GM12864 (cell line): ENCODE results near the gene NIFK.
A peak's percentile ranks its signal among the peaks of the same experiment; 100 is the strongest.
"Not testable (repeated sequence)": the region's sequence is repeated elsewhere in the genome, so short reads cannot be mapped to it uniquely, and the experiment has no call there.

ENCODE experiments used
- DNase-seq: peaks from one replicate; pipeline ENCODE4 v3.0.0-alpha.2; 2011; ENCODE audit warnings: low read depth
- H3K4me3 ChIP-seq: 2 replicates; pipeline ENCODE4 v1.5.1; 2011; ENCODE audit warnings: mild to moderate bottlenecking, low read depth, low read length, control low read depth
- TF ChIP-seq, protein P1 (sequence below): IDR thresholded peaks from 2 replicates; pipeline ENCODE4 v1.5.1; 2011; ENCODE audit warnings: low read depth, mild to moderate bottlenecking, moderate library complexity, low read length, control low read depth, inconsistent platforms; ENCODE audit errors: missing control alignments

The NIFK gene

DNA sequence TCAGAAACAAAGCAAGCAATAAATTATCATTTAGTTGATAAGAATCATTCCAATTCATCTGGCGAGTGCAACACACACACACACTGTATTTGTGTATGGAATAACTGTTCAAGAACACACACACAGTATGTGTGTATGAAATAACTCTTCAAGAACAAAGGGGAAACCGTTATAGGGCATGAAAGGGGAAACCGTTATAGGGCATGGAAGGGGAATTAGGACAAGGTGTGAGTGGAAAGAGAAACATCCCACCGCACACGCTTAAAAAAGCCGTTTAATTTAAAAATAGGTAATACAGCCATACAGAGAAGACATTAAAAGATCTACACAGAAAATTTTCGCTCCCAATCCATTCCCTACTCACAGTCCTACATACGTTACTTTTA lies 18.2 kb upstream of the NIFK start:
- peak overlapping the region; percentile 99 for H3K4me3 ChIP-seq
- DNase-seq: no peak

GRCh38 chr2:121748202-121748601 lies 11.5 kb upstream of the NIFK start:
- H3K4me3 ChIP-seq: no peak overlapping the region
- TF ChIP-seq, protein P1, sequence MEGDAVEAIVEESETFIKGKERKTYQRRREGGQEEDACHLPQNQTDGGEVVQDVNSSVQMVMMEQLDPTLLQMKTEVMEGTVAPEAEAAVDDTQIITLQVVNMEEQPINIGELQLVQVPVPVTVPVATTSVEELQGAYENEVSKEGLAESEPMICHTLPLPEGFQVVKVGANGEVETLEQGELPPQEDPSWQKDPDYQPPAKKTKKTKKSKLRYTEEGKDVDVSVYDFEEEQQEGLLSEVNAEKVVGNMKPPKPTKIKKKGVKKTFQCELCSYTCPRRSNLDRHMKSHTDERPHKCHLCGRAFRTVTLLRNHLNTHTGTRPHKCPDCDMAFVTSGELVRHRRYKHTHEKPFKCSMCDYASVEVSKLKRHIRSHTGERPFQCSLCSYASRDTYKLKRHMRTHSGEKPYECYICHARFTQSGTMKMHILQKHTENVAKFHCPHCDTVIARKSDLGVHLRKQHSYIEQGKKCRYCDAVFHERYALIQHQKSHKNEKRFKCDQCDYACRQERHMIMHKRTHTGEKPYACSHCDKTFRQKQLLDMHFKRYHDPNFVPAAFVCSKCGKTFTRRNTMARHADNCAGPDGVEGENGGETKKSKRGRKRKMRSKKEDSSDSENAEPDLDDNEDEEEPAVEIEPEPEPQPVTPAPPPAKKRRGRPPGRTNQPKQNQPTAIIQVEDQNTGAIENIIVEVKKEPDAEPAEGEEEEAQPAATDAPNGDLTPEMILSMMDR: peak; percentile 41
- no peak for DNase-seq

More for the DNA sequence above, 18.2 kb upstream of the NIFK start:
- TF ChIP-seq, protein P1: no peak

DNA sequence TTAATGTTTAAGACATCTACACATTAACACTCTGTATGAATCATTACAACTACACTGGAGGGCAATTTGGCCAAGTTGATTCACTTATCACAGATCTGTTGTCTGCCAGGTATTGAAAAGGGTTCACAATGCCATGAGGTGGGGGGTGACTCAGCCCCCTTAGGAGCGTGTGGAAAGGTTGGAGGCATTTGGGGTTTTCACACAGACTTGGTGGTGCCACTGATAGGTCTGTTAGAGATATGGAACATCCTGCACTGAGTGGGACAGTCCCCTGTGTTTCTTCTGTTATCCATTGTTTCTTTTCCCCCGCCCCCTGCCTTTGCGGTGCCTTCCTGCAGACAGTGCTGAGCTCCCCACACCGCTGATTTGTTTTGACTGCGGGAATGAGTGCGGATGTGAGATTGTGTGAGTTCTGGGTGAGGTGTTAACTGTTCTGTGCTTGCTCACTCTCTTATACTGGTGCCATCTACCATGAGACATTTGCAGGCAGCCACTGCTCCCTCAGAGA lies 9.4 kb upstream of the NIFK start:
- no peak for DNase-seq
- TF ChIP-seq, protein P1: no peak
- no peak overlapping the region for H3K4me3 ChIP-seq

DNA sequence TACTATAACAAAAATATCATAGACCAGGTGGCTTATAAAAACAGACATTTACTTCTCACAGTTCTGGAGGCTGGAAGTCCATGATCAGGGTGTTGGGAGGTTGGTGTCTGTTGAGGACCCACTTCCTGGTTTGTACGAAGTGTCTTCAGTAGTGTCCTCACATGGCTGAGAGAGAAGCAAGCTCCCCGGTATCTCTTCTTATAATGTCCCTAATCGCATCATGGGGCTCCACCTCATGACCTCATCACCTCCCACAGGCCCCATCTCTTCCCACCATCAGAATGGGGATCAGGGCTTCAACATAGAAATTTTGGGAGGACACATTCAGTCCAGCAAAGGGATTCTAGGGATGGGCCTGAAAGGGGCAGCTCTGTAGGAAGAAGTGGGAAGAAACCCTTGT lies 4.8 kb upstream of the NIFK start:
- no peak overlapping the region for H3K4me3 ChIP-seq
- DNase-seq: no peak
- TF ChIP-seq, protein P1: no peak

DNA sequence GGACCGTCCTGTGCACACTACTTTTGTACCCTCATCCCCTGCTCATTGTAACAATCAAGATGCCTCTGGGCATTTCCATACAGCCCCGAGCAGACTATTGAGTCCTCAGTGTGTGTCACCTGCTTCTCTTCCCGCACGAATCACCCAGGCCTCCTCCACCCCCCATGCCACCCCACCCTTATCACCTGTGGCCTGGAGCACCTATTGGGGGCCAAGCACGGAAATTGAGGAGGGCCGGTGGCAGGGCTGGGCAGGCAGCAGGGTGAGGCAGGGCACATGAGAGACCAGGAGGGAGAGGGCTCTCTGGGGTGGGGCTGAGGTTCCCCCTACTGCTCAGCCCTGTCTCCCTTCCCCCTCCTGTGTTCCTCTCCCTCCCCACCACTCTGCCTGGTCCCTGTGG lies 4.3 kb upstream of the NIFK start:
- DNase-seq: no peak
- TF ChIP-seq, protein P1: no peak
- H3K4me3 ChIP-seq: no peak overlapping the region

- peak overlapping the region; percentile 98 for H3K4me3 ChIP-seq
These were observed 574 bp downstream of the NIFK start for GRCh38 chr2:121736140-121736461.

GRCh38 chr2:121735518-121736074 lies 1.1 kb downstream of the NIFK start:
- H3K4me3 ChIP-seq: peak overlapping the region; percentile 98
- DNase-seq: no peak
- TF ChIP-seq, protein P1: peak; percentile 18

More at GRCh38 chr2:121736140-121736461, 574 bp downstream of the NIFK start:
- DNase-seq: no peak
- TF ChIP-seq, protein P1: no peak

- not testable (repeated sequence) for DNase-seq, H3K4me3 ChIP-seq
These were observed 2.1 kb downstream of the NIFK start for GRCh38 chr2:121734544-121734943.
